HL-60 (cell line): ENCODE results near the gene KATNAL2.

Source experiments
- DNase-seq, 2 experiments: peaks; one replicate each; pipeline ENCODE4 v3.0.0-alpha.2; 2010 to 2020; ENCODE audit warnings: low read depth in 1 of 2, low spot score in 1 of 2
- H3K27ac ChIP-seq: fragments of 250-450 bp; sonication (Bioruptor Pico); replicated peaks from 2 replicates; pipeline ENCODE4 v1.5.1; 2020; ENCODE audit warnings: mild to moderate bottlenecking, moderate library complexity
- H3K27me3 ChIP-seq: fragments of 250-450 bp; sonication (Bioruptor Pico); 2 replicates; pipeline ENCODE4 v1.5.1; 2021; ENCODE audit warnings: mild to moderate bottlenecking, moderate library complexity; ENCODE audit not compliant: insufficient read depth, poor library complexity, severe bottlenecking
- H3K4me3 ChIP-seq: replicated peaks from 2 replicates; pipeline ENCODE4 v1.5.1; 2011; ENCODE audit warnings: mild to moderate bottlenecking, control low read depth, low read length; ENCODE audit not compliant: insufficient read depth
- GABPA ChIP-seq: IDR thresholded peaks from 2 replicates; pipeline ENCODE4 v1.6.1; 2012; ENCODE audit warnings: low read depth
- POLR2AphosphoS5 ChIP-seq: IDR thresholded peaks from 2 replicates; pipeline ENCODE4 v1.6.1; 2012; ENCODE audit warnings: low read depth
- SPI1 ChIP-seq: IDR thresholded peaks from 2 replicates; pipeline ENCODE4 v1.6.1; 2012; ENCODE audit warnings: low read depth, mild to moderate bottlenecking, borderline replicate concordance
- TF ChIP-seq, protein P1 (sequence below): IDR thresholded peaks from 2 replicates; pipeline ENCODE4 v1.6.1; 2012; ENCODE audit warnings: low read depth; ENCODE audit not compliant: insufficient replicate concordance
- TF ChIP-seq, protein P2 (sequence below): IDR thresholded peaks from one replicate; pipeline ENCODE4 v1.5.1; 2011; ENCODE audit warnings: low read length, control low read depth, inconsistent platforms; ENCODE audit not compliant: insufficient read depth

KATNAL2 gene

DNA sequence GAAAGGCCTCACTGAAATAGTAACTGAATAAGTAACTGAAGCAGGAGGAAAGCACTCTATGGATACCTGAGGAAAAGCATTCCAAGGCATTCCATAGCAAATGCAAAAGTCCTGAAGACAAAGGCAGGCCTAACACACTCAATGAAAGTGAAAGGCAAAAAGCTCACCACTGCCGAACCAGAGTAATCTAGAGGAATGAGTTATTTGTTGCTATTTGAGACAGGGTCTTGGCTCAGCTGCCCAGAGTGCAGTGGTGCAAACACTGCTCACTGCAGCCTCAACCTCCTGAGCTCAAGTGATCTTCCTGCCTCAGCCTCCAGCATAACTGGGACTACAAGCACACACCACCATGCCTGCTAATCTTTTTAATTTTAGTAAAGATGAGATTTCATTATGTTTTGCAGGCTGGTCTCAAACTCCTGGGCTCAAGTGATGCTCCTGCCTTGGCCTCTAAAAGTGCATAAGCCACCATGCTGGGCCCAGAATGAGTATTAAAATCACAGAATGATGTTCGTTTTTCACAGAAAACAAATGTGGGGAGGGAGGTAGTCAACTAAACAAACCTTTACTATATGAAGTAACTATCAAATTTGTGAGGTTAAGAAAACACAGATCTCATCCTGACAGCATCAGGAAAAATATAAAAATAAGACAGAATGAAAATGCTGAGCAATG lies 18.0 kb upstream of the KATNAL2 start:
- no peak overlapping the region for H3K4me3 ChIP-seq

DNA sequence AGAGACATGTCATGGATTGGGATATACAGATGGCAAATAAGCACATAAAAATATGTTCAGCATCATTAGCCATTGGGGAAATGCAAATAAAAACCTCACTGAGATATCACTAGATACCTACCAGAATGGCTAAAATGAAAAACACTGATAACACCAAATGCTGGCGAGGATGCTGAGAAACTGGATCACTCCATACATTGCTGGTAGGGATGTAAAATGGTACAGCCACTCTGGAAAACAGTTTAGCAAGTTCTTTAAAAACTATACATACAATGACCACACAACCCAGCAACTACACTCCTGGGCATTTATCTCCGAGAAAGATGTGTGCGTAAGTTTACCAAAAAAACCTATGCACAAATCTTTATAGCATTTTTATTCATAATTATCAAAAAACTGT lies 14.0 kb upstream of the KATNAL2 start:
- no peaks in the 10 kb centered on the region for H3K27me3 ChIP-seq
- DNase-seq, result no peak
- H3K4me3 ChIP-seq, result no peak overlapping the region
- TF ChIP-seq, protein P1, sequence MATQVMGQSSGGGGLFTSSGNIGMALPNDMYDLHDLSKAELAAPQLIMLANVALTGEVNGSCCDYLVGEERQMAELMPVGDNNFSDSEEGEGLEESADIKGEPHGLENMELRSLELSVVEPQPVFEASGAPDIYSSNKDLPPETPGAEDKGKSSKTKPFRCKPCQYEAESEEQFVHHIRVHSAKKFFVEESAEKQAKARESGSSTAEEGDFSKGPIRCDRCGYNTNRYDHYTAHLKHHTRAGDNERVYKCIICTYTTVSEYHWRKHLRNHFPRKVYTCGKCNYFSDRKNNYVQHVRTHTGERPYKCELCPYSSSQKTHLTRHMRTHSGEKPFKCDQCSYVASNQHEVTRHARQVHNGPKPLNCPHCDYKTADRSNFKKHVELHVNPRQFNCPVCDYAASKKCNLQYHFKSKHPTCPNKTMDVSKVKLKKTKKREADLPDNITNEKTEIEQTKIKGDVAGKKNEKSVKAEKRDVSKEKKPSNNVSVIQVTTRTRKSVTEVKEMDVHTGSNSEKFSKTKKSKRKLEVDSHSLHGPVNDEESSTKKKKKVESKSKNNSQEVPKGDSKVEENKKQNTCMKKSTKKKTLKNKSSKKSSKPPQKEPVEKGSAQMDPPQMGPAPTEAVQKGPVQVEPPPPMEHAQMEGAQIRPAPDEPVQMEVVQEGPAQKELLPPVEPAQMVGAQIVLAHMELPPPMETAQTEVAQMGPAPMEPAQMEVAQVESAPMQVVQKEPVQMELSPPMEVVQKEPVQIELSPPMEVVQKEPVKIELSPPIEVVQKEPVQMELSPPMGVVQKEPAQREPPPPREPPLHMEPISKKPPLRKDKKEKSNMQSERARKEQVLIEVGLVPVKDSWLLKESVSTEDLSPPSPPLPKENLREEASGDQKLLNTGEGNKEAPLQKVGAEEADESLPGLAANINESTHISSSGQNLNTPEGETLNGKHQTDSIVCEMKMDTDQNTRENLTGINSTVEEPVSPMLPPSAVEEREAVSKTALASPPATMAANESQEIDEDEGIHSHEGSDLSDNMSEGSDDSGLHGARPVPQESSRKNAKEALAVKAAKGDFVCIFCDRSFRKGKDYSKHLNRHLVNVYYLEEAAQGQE, result no peak
- TF ChIP-seq POLR2AphosphoS5 (no peak), GABPA (no peak), SPI1 (no peak)
- TF ChIP-seq, protein P2, sequence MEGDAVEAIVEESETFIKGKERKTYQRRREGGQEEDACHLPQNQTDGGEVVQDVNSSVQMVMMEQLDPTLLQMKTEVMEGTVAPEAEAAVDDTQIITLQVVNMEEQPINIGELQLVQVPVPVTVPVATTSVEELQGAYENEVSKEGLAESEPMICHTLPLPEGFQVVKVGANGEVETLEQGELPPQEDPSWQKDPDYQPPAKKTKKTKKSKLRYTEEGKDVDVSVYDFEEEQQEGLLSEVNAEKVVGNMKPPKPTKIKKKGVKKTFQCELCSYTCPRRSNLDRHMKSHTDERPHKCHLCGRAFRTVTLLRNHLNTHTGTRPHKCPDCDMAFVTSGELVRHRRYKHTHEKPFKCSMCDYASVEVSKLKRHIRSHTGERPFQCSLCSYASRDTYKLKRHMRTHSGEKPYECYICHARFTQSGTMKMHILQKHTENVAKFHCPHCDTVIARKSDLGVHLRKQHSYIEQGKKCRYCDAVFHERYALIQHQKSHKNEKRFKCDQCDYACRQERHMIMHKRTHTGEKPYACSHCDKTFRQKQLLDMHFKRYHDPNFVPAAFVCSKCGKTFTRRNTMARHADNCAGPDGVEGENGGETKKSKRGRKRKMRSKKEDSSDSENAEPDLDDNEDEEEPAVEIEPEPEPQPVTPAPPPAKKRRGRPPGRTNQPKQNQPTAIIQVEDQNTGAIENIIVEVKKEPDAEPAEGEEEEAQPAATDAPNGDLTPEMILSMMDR, result no peak
- no peak overlapping the region for H3K27ac ChIP-seq

More for the DNA sequence above, 18.0 kb upstream of the KATNAL2 start:
- Histone ChIP-seq H3K27me3 (no peaks in the 10 kb centered on the region), H3K27ac (no peak overlapping the region)
- DNase-seq, result no peak
- TF ChIP-seq GABPA (no peak), POLR2AphosphoS5 (no peak), SPI1 (no peak)
- TF ChIP-seq, protein P2, result no peak
- TF ChIP-seq, protein P1, result no peak

DNA sequence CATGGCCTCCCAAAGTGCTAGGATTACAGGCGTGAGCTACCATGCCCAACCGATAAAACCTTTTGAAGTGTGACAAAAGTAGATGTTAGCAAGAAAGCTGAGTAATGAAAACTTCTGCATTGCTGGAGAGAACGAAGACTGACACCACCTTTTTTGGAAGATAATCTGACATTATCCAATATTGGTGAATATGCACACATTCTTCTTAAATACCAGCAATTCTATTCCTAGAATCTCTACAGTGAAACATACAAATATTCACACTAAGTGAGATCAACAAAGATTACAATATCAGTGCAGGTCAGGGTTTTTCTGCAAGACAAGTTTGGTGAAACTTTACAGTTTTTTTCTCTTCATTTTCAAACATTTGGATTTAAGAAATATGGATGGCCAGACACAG lies 7.9 kb upstream of the KATNAL2 start:
- Histone ChIP-seq H3K4me3 (no peak overlapping the region), H3K27me3 (no peaks in the 10 kb centered on the region), H3K27ac (no peak overlapping the region)
- TF ChIP-seq SPI1 (no peak), GABPA (no peak), POLR2AphosphoS5 (no peak)
- TF ChIP-seq, protein P2, result no peak
- TF ChIP-seq, protein P1, result no peak
- DNase-seq, result no peak
